ENCODE data around the gene IKZF3.
A peak's percentile ranks its signal among the peaks of the same experiment; 100 is the strongest.
"Not testable (repeated sequence)": the region's sequence is repeated elsewhere in the genome, so short reads cannot be mapped to it uniquely, and the experiment has no call there.

The IKZF3 gene

GRCh38 chr17:39752241-39752881, 111.8 kb downstream of the IKZF3 start:
- TF ChIP-seq POLR2AphosphoS5 (IDR thresholded peaks at IDR 0.05; ENCODE audit: low read depth, low read length) (no peak), TAF1 (IDR thresholded peaks at IDR 0.05; ENCODE audit: borderline replicate concordance, low read depth, low read length) (no peak), POLR2A (IDR thresholded peaks at IDR 0.05; ENCODE audit: low read depth, low read length) (no peak)
- no peak for DNase-seq (ENCODE audit: insufficient read length)
- FAIRE-seq, result no peak

GRCh38 chr17:39751637-39752036, 112.5 kb downstream of the IKZF3 start:
- FAIRE-seq (no peak), DNase-seq (ENCODE audit: insufficient read length) (no peak)
- TF ChIP-seq POLR2AphosphoS5 (IDR thresholded peaks at IDR 0.05; ENCODE audit: low read depth, low read length) (no peak), POLR2A (IDR thresholded peaks at IDR 0.05; ENCODE audit: low read depth, low read length) (no peak), TAF1 (IDR thresholded peaks at IDR 0.05; ENCODE audit: borderline replicate concordance, low read depth, low read length) (no peak)

GRCh38 chr17:39751016-39751543, 113.0 kb downstream of the IKZF3 start:
- no peak for DNase-seq (ENCODE audit: insufficient read length)
- no peak for FAIRE-seq
- no peak for TF ChIP-seq POLR2AphosphoS5 (IDR thresholded peaks at IDR 0.05; ENCODE audit: low read depth, low read length)
- no peak for TF ChIP-seq TAF1 (IDR thresholded peaks at IDR 0.05; ENCODE audit: borderline replicate concordance, low read depth, low read length)
- no peak for TF ChIP-seq POLR2A (IDR thresholded peaks at IDR 0.05; ENCODE audit: low read depth, low read length)

- peak; percentile 13 for DNase-seq (ENCODE audit: insufficient read length)
- no peak for TF ChIP-seq POLR2A (IDR thresholded peaks at IDR 0.05; ENCODE audit: low read depth, low read length)
- no peak for TF ChIP-seq TAF1 (IDR thresholded peaks at IDR 0.05; ENCODE audit: borderline replicate concordance, low read depth, low read length)
- TF ChIP-seq POLR2AphosphoS5 (IDR thresholded peaks at IDR 0.05; ENCODE audit: low read depth, low read length), result no peak
- no peak for FAIRE-seq
These were observed 113.7 kb downstream of the IKZF3 start for GRCh38 chr17:39750131-39751015.

GRCh38 chr17:39748444-39749034, 115.6 kb downstream of the IKZF3 start:
- not testable (repeated sequence) for DNase-seq (ENCODE audit: insufficient read length); FAIRE-seq

GRCh38 chr17:39747745-39748144, 116.4 kb downstream of the IKZF3 start:
- no peak for DNase-seq (ENCODE audit: insufficient read length)
- TF ChIP-seq TAF1 (IDR thresholded peaks at IDR 0.05; ENCODE audit: borderline replicate concordance, low read depth, low read length), result no peak
- no peak for TF ChIP-seq POLR2A (IDR thresholded peaks at IDR 0.05; ENCODE audit: low read depth, low read length)
- no peak for TF ChIP-seq POLR2AphosphoS5 (IDR thresholded peaks at IDR 0.05; ENCODE audit: low read depth, low read length)
- FAIRE-seq, result no peak

- no peak for DNase-seq (ENCODE audit: insufficient read length)
- TF ChIP-seq TAF1 (IDR thresholded peaks at IDR 0.05; ENCODE audit: borderline replicate concordance, low read depth, low read length), result no peak
- TF ChIP-seq POLR2A (IDR thresholded peaks at IDR 0.05; ENCODE audit: low read depth, low read length), result no peak
- TF ChIP-seq POLR2AphosphoS5 (IDR thresholded peaks at IDR 0.05; ENCODE audit: low read depth, low read length), result no peak
- no peak for FAIRE-seq
These were observed 118.0 kb downstream of the IKZF3 start for GRCh38 chr17:39746145-39746461.

- no peak for FAIRE-seq
These were observed 118.6 kb downstream of the IKZF3 start for GRCh38 chr17:39745335-39746144.

GRCh38 chr17:39744836-39745215, 119.3 kb downstream of the IKZF3 start:
- no peak for FAIRE-seq
- DNase-seq (ENCODE audit: insufficient read length), result no peak
- TF ChIP-seq TAF1 (IDR thresholded peaks at IDR 0.05; ENCODE audit: borderline replicate concordance, low read depth, low read length), result no peak
- no peak for TF ChIP-seq POLR2A (IDR thresholded peaks at IDR 0.05; ENCODE audit: low read depth, low read length)
- no peak for TF ChIP-seq POLR2AphosphoS5 (IDR thresholded peaks at IDR 0.05; ENCODE audit: low read depth, low read length)

More at GRCh38 chr17:39745335-39746144, 118.6 kb downstream of the IKZF3 start:
- TF ChIP-seq POLR2AphosphoS5 (IDR thresholded peaks at IDR 0.05; ENCODE audit: low read depth, low read length), result no peak
- no peak for TF ChIP-seq TAF1 (IDR thresholded peaks at IDR 0.05; ENCODE audit: borderline replicate concordance, low read depth, low read length)
- TF ChIP-seq POLR2A (IDR thresholded peaks at IDR 0.05; ENCODE audit: low read depth, low read length), result no peak
- DNase-seq (ENCODE audit: insufficient read length), result no peak

GRCh38 chr17:39744075-39744835, 119.9 kb downstream of the IKZF3 start:
- no peak for TF ChIP-seq POLR2AphosphoS5 (IDR thresholded peaks at IDR 0.05; ENCODE audit: low read depth, low read length)
- no peak for TF ChIP-seq POLR2A (IDR thresholded peaks at IDR 0.05; ENCODE audit: low read depth, low read length)
- TF ChIP-seq TAF1 (IDR thresholded peaks at IDR 0.05; ENCODE audit: borderline replicate concordance, low read depth, low read length), result no peak
- no peak for FAIRE-seq
- DNase-seq (ENCODE audit: insufficient read length), result no peak
